ENCODE measurements around the gene CLEC11A.

DNA sequence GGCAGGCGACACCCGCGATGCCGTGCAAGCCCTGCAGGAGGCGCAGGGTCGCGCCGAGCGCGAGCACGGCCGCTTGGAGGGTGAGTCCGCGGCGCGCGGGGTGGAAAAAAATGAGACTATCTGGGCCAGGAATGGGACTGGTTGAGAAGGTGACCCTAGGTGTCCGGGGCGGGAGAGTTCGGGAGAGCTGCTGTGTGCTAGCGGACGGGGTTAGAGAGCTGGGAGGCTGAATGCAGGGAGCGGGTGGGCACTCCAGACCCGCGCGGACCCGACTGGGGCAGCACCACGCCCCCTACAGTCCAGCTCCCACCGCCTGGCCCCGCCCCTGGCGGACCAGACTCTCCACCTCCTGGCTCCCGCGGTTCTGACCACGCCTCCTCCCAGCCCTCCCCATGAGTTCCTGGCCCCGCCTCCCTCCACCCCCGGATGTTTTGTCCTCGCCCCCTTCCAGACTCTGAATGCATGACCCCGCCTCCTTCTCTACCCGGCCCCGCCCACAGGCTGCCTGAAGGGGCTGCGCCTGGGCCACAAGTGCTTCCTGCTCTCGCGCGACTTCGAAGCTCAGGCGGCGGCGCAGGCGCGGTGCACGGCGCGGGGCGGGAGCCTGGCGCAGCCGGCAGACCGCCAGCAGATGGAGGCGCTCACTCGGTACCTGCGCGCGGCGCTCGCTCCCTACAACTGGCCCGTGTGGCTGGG lies 1.5 kb downstream of the CLEC11A start:
- no peak for TF ChIP-seq GATA3 (IDR thresholded peaks at IDR 0.05; ENCODE audit: low read depth, low read length)
- no peak for TF ChIP-seq GATA2 (IDR thresholded peaks at IDR 0.05; ENCODE audit: low read depth, low read length)

Measured in SH-SY5Y (cell line).